Naive B cell (primary cell): ENCODE measurements around the gene WDR70. TPM values are rescaled to one million over a fixed set of nuclear protein-coding genes. Genes with fewer than 3 reads are reported as not detected.

Experiments used
- ATAC-seq, 2 donors: fragments of 150-1000 bp; cut with Tn5 transposase; 2 replicates each; pipeline ENCODE4 v1.10.0; 2021; ENCODE audit warnings: low read depth in 2 of 2, mild to moderate bottlenecking in 2 of 2, moderate library complexity in 2 of 2
- DNase-seq: peaks from one replicate; pipeline ENCODE4 v3.0.0; 2022
- H3K27ac Mint-ChIP-seq, 6 donors: one replicate each; pipeline ENCODE4 v1.8.0; 2020 to 2022; ENCODE audit warnings: mild to moderate bottlenecking in 6 of 6, mixed read lengths in 6 of 6, moderate library complexity in 5 of 6, inconsistent platforms in 2 of 6
- H3K27me3 Mint-ChIP-seq, 3 donors: one replicate each; pipeline ENCODE4 v1.8.0; 2021 to 2022; ENCODE audit warnings: mixed read lengths in 3 of 3, mild to moderate bottlenecking in 1 of 3
- H3K36me3 Mint-ChIP-seq, 2 donors: one replicate each; pipeline ENCODE4 v1.8.0; 2020 to 2022; ENCODE audit warnings: mixed read lengths in 2 of 2, inconsistent platforms in 1 of 2, mild to moderate bottlenecking in 1 of 2
- H3K4me1 Mint-ChIP-seq, 3 donors: one replicate each; pipeline ENCODE4 v1.8.0; 2020 to 2022; ENCODE audit warnings: mixed read lengths in 3 of 3, inconsistent platforms in 1 of 3, mild to moderate bottlenecking in 1 of 3, moderate library complexity in 1 of 3
- H3K4me3 Mint-ChIP-seq, 8 donors: one replicate each; pipeline ENCODE4 v1.8.0; 2020 to 2022; ENCODE audit warnings: mild to moderate bottlenecking in 8 of 8, mixed read lengths in 8 of 8, moderate library complexity in 8 of 8, inconsistent platforms in 2 of 8
- H3K9me3 Mint-ChIP-seq, 7 donors: one replicate each; pipeline ENCODE4 v1.8.0; 2020 to 2022; ENCODE audit warnings: mixed read lengths in 7 of 7, mild to moderate bottlenecking in 5 of 7, inconsistent platforms in 2 of 7, moderate library complexity in 1 of 7
- polyA plus RNA-seq, 6 donors: library from polyadenylated mRNA; unstranded; fragments of 300-500 nt; fragmentation: Illumina TruSeq; gene quantifications; one replicate each; pipeline ENCODE4 v1.2.3, GENCODE V29; 2021; ENCODE audit warnings: low read depth in 6 of 6

Gene WDR70
- polyA plus RNA-seq, 6 donors from 2014 or later = 19.2 to 29.1 (median 25.3) TPM

DNA sequence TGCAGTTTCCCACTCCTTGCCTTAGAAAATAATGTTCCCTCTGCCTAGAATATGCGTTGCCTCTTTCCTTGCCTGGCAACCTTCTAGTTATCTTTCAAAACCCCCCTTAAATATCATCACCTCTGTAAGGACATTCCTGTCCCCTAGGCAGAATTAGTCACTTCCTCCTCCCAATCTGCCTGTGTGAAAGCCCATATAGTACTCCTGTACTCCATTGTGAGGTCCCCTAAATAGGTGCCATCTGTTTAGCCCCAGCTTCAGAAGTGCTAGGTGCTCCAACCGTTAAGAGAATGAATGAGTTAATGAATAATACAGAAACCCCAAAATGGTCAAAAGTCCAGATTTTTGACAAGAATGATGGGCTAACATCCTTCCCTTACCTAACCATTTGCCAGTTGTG is 279.3 kb downstream of the WDR70 start:
- Mint-ChIP-seq H3K4me1 (peaks cover 0 to 12% (median 4%) of the 10 kb centered on the region in 3 donors), H3K27ac (no peak overlapping the region), H3K36me3 (peaks cover 24 to 28% of the 10 kb centered on the region in 2 donors), H3K4me3 (no peak overlapping the region), H3K9me3 (peaks cover 8 to 19% (median 11%) of the 10 kb centered on the region in 7 donors), H3K27me3 (no peaks in the 10 kb centered on the region)
- DNase-seq = no peak
- ATAC-seq = no peak

DNA sequence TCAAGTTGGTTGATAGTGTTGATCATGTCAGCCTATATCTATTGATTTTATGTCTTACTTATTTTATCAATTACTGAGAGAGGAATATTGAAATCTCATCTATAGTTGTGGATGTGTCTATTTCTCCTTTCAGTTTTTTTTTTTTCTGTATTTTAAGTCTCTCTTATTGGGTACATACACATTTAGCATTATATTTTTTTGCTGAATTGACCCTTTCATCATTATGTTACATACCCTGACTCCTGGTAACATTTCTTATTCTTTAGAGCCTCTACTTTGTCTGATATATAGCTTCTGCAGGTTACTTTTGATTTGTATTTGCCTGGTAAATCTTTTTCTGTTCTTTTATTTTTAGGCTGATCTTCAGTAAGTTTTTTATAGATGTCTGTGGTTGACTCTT is 281.2 kb downstream of the WDR70 start:
- no peak for DNase-seq
- Mint-ChIP-seq H3K27me3 (no peaks in the 10 kb centered on the region), H3K27ac (peak overlapping the region in 1 of 6 donors; percentile 5)

DNA sequence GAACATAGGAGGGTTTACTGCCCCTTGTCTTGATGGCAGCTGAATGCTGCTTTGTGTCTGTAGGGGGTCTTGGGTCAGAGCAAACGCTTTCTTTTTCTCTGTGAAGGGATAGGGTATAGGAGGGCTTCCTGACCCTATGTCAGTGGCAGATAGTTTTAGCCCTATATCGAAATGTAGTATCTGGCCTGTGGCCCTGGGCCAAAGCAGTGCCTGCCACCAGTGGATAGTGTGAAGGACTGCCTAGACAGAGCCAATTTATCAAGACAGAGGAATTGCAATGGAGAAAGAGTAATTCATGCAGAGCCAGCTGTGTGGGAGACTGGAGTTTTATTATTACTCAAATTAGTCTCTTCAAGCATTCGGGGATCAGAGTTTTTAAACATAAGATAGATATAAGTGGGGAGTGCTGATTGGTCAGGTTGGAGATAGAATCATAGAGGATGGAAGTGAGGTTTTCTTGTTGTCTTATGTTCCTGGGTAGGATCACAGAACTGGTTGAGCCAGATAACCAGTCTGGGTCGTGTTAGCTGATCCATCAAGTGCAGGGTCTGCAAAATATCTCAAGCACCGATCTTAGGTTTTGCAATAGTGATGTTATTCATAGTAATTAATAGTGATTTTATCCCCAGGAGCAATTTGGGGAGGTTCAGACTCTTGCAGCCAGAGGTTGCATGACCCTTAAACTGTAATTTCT is 282.3 kb downstream of the WDR70 start:
- no peak overlapping the region for H3K4me3 Mint-ChIP-seq
- H3K9me3 Mint-ChIP-seq = no peaks in the 10 kb centered on the region
- peaks cover 0 to 13% of the 10 kb centered on the region in 2 donors for H3K36me3 Mint-ChIP-seq
- DNase-seq = no peak
- peaks cover 4 to 8% (median 5%) of the 10 kb centered on the region in 3 donors for H3K4me1 Mint-ChIP-seq
- H3K27ac Mint-ChIP-seq = no peak overlapping the region
- no peaks in the 10 kb centered on the region for H3K27me3 Mint-ChIP-seq
- ATAC-seq = no peak

More for the DNA sequence above, 281.2 kb downstream of the WDR70 start:
- ATAC-seq = no peak
- peaks cover 0 to 4% (median 2%) of the 10 kb centered on the region in 7 donors for H3K9me3 Mint-ChIP-seq
- H3K4me1 Mint-ChIP-seq = peaks cover 0 to 11% (median 4%) of the 10 kb centered on the region in 3 donors
- H3K36me3 Mint-ChIP-seq = peaks cover 9 to 23% of the 10 kb centered on the region in 2 donors
- H3K4me3 Mint-ChIP-seq = no peak overlapping the region

DNA sequence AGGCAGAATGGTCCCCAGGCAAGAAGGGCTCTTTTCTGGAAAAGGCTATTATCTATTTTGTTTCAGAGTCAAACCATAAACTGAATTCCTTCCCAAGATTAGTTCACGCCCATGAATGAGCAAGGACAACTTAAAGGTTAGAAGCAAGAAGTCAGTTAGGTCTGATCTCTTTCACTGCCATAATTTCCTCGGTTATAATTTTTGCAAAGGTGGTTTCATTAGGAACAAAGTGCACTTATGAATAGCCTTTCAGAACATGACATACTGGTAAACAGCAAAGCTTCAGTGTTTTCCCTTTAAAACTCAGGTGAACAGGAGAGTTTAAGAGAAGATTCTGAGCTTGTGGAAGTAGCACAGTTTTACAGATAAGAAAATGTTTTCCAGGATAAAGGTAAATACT is 282.8 kb downstream of the WDR70 start:
- DNase-seq = no peak
- H3K36me3 Mint-ChIP-seq = peaks cover 0 to 13% of the 10 kb centered on the region in 2 donors

DNA sequence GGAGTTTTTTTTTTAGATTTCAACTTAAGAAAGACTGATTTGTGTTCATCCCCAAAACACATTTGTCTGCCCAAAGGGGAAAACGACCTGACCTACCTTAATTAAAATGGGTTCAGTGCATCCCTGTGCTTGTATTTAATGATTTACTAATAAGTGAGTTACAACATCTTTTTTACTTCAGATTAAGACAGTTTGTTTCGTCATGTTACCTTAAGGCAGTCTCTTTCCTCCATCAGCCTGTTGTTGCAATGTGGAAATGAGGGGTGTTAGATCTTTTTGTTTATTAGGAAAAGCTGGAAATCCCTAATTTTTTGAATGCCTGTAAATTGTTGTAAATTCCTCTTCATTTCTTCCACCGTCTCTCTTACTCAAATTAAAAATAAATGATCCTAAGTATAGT is 283.2 kb downstream of the WDR70 start:
- ATAC-seq = no peak
- peaks cover 4 to 8% (median 5%) of the 10 kb centered on the region in 3 donors for H3K4me1 Mint-ChIP-seq
- no peak overlapping the region for H3K4me3 Mint-ChIP-seq
- no peaks in the 10 kb centered on the region for H3K9me3 Mint-ChIP-seq
- no peak overlapping the region for H3K27ac Mint-ChIP-seq
- peaks cover 0 to 13% of the 10 kb centered on the region in 2 donors for H3K36me3 Mint-ChIP-seq
- no peaks in the 10 kb centered on the region for H3K27me3 Mint-ChIP-seq
- no peak for DNase-seq

More for the DNA sequence above, 282.8 kb downstream of the WDR70 start:
- Mint-ChIP-seq H3K27ac (no peak overlapping the region), H3K27me3 (no peaks in the 10 kb centered on the region), H3K4me3 (no peak overlapping the region), H3K9me3 (no peaks in the 10 kb centered on the region), H3K4me1 (peaks cover 4 to 8% (median 5%) of the 10 kb centered on the region in 3 donors)
- ATAC-seq = no peak

DNA sequence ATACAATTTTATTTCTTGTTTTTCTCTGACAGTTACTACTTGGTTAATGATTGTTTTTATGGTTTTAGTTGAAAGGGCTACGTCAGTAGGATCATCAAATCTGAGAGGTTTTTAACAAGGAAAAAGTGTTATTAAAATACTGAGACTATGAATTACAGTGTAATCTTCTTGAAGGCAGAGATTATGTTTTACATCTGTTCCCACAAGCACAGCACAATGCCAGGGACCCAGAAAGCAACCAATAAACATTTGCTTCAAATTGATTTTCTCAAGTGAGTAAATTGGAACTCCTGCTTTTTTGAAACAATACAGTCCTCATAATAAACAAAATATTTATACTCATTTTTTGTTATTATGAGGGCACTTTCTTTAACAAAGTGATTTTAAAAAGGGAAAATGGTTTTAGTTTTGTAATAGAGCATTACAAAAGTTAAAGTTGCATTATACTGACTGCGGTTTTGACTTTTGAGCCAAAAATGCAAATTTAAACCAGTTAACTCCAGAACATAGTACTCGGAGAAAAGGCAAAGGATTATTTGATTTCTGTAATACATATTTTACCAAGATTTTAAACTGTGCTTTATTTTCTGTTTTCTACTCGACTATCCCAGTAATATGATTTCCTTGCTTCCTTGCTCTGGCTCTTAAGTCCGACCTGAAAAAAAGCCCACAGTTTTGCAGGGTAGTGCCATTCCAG is 283.8 kb downstream of the WDR70 start:
- no peaks in the 10 kb centered on the region for H3K27me3 Mint-ChIP-seq
- peaks cover 4 to 8% (median 5%) of the 10 kb centered on the region in 3 donors for H3K4me1 Mint-ChIP-seq
- H3K36me3 Mint-ChIP-seq = peaks cover 0 to 13% of the 10 kb centered on the region in 2 donors
- no peaks in the 10 kb centered on the region for H3K9me3 Mint-ChIP-seq
- DNase-seq (no peak), ATAC-seq (no peak)
- no peak overlapping the region for H3K4me3 Mint-ChIP-seq
- H3K27ac Mint-ChIP-seq = no peak overlapping the region

DNA sequence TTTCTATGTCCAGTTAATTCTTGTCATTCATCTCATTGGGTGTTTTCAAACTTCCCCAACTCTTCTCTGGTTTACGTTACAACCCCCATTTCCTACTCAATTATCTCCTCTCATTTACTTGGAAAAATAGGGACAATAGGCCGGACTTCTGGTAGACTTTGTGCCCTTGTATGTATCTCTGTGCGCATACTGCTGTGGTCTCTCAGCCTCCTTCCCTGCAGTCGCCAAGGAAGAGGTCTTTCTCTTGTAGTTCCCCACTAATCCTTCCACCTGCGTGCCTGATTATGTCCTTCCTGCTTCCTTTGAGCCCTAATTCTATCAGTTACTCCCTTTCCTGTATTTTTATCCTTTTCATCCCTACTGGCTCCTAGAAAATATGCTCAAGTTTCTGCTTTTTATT is 284.4 kb downstream of the WDR70 start:
- ATAC-seq (no peak), DNase-seq (no peak)
- H3K4me3 Mint-ChIP-seq = no peak overlapping the region
- H3K27ac Mint-ChIP-seq = peak overlapping the region in 1 of 6 donors; percentile 63
- H3K4me1 Mint-ChIP-seq = peaks cover under 1 to 5% (median 4%) of the 10 kb centered on the region in 3 donors
- H3K27me3 Mint-ChIP-seq = no peaks in the 10 kb centered on the region
- no peaks in the 10 kb centered on the region for H3K9me3 Mint-ChIP-seq
- peaks cover 0 to 13% of the 10 kb centered on the region in 2 donors for H3K36me3 Mint-ChIP-seq

DNA sequence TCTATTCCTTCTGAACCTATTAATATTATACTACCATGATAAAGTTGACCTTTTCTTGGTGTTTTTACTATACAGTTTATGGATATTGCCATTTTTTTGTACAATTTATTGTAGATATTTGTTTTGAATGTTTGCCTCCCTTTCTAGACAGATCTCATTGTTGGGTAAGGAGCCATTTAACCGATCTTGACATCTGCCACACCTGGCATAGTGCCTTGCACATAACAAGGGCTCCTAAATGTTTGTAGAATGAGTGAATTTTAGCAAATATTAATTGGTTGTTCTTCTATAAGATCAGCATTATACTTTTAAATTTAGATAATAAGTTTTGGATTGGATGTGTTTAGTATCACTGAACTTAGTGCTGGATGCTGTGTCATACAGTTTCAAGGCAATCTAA is 285.4 kb downstream of the WDR70 start:
- DNase-seq (no peak), ATAC-seq (no peak)
- Mint-ChIP-seq H3K27ac (no peak overlapping the region), H3K36me3 (peaks cover 5 to 13% of the 10 kb centered on the region in 2 donors), H3K4me1 (peaks cover 0 to 5% (median 4%) of the 10 kb centered on the region in 3 donors), H3K4me3 (no peak overlapping the region), H3K9me3 (peaks cover 0 to 8% (median 0%) of the 10 kb centered on the region in 7 donors), H3K27me3 (no peaks in the 10 kb centered on the region)

DNA sequence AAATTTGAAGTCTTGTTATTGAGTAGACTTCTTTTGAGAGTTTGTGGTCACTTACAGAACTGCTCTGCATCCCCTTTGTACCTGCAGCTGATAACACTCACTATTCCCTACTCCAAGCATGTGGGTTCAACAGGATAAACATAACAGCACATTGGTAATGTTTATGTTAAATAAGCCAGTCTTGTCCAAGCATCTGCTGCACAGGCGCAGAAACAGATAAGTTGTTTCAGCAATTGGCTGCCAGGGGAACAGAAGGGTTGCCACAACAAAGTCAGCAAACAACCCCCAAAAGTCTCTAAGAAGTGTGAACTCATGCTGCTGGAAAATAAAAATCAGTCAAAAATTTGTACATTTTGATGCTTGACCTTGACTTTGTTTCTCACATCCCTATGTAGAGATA is 286.2 kb downstream of the WDR70 start:
- no peak overlapping the region for H3K4me3 Mint-ChIP-seq
- no peak for DNase-seq
- no peaks in the 10 kb centered on the region for H3K27me3 Mint-ChIP-seq
- H3K27ac Mint-ChIP-seq = no peak overlapping the region
- H3K36me3 Mint-ChIP-seq = peaks cover 11 to 13% of the 10 kb centered on the region in 2 donors
- H3K9me3 Mint-ChIP-seq = peaks cover 0 to 10% (median 0%) of the 10 kb centered on the region in 7 donors
- ATAC-seq = no peak
- H3K4me1 Mint-ChIP-seq = peaks cover 0 to 5% (median 4%) of the 10 kb centered on the region in 3 donors

DNA sequence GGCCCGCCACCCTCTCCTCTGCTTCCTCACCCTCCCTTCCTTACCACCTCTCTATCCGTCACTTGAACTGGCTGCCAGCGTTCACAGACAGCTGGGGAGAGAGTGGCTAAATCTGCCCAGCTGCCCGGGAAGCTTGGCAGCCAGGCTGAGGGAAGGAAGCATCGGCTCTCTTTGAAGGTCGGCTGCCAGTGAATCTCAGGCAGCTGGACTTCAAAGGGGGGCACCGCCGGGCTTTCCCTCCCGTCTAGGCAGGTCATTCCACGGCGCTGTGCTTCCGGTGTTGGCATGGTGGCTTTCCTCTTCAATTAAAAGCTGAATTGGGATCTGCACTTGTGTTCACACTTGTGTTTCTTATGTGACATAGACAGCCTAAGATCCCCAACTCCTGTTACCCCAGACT is 286.8 kb downstream of the WDR70 start:
- H3K9me3 Mint-ChIP-seq = peaks cover 0 to 10% (median 0%) of the 10 kb centered on the region in 7 donors
- ATAC-seq = no peak
- no peaks in the 10 kb centered on the region for H3K27me3 Mint-ChIP-seq
- no peak overlapping the region for H3K4me3 Mint-ChIP-seq
- no peak overlapping the region for H3K27ac Mint-ChIP-seq
- no peak for DNase-seq
- peaks cover 0 to 5% (median 4%) of the 10 kb centered on the region in 3 donors for H3K4me1 Mint-ChIP-seq
- H3K36me3 Mint-ChIP-seq = peaks cover 11 to 13% of the 10 kb centered on the region in 2 donors

DNA sequence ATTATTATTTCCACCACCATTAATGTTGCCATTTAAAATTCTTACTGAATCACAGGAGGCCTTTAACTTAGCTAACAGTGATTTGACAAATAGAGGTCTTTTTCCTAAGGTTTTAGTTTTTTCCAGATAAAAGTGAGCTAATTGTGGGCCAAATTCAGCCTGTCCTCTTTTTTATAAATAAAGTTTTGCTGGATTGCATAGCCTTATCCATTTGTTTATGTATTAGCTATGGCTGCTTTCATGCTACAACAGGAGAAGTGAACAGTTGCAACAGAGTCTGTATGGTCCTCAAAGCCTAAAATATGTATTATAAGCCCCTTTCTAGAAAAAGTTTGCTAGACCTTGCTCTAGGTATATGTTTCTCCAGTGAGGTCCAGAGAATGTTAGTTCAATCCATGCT is 288.3 kb downstream of the WDR70 start:
- no peak for DNase-seq
- Mint-ChIP-seq H3K36me3 (peaks cover 11 to 13% of the 10 kb centered on the region in 2 donors), H3K4me3 (no peak overlapping the region), H3K4me1 (peaks cover 11 to 16% (median 13%) of the 10 kb centered on the region in 3 donors), H3K9me3 (peaks cover 0 to 10% (median 0%) of the 10 kb centered on the region in 7 donors), H3K27ac (no peak overlapping the region), H3K27me3 (no peaks in the 10 kb centered on the region)
- ATAC-seq = no peak

DNA sequence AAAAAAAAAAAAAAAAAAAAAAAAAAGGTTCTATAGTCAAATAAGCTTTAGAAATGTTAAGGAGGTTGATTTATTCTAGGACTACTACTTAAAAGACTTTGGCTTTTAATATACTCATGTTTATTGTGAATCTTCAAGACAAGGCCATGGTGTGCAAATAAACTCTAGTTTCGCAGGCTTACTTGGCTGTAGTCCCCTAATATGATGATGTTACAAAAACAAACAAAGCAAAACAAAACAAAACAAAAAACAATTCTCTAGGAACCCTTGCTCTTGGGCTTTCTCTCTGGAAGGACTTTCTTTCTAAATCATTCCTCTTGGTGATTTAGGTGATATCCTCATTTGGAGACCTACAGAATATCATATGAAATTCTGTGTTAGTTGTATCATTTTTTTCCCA is 288.7 kb downstream of the WDR70 start:
- Mint-ChIP-seq H3K9me3 (peaks cover 0 to 10% (median 0%) of the 10 kb centered on the region in 7 donors), H3K4me3 (no peak overlapping the region), H3K27me3 (no peaks in the 10 kb centered on the region), H3K4me1 (peaks cover 14 to 20% (median 18%) of the 10 kb centered on the region in 3 donors), H3K36me3 (peaks cover 11 to 13% of the 10 kb centered on the region in 2 donors), H3K27ac (no peak overlapping the region)
- DNase-seq (no peak), ATAC-seq (no peak)

DNA sequence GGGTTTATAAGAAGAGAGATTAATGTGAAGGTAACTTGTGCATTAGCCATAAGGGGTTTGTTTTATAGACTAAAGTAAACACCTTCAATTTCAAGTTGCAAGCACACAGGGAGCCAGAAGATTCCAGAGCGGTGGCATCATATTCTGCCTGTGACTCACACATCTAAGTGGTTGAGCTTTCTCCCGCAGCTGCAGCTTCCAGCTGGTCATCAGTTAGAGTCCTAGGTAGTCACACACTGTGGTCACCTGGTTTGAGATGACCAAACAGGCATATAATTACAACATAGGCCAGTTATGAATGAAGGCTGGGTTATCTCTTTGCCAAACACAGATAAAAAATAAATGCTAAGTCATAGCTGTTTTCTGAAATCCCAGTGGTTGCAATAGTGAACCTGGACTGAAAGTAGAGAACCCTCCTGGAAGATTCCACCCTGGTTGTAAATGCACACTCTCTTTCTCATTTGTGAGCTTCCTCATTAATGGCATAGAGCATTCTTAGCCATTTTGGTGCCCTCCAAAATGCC is 289.5 kb downstream of the WDR70 start:
- H3K27ac Mint-ChIP-seq = no peak overlapping the region

More for the DNA sequence above, 289.5 kb downstream of the WDR70 start:
- Mint-ChIP-seq H3K27me3 (no peaks in the 10 kb centered on the region), H3K36me3 (peaks cover 8 to 11% of the 10 kb centered on the region in 2 donors), H3K4me3 (no peak overlapping the region), H3K9me3 (peaks cover 0 to 10% (median 0%) of the 10 kb centered on the region in 7 donors), H3K4me1 (peaks cover 15 to 25% (median 19%) of the 10 kb centered on the region in 3 donors)
- DNase-seq = no peak
- ATAC-seq = no peak
